NB4 (cell line): ENCODE data around the gene MBD4.

Source experiments
- CTCF ChIP-seq: IDR thresholded peaks from one replicate; pipeline ENCODE4 v1.5.1; 2012; ENCODE audit warnings: low read depth, low read length
- MAX ChIP-seq: IDR thresholded peaks from 2 replicates; pipeline ENCODE4 v1.6.1; 2011; ENCODE audit warnings: low read depth, low read length
- MYC ChIP-seq: IDR thresholded peaks from 2 replicates; pipeline ENCODE4 v1.6.1; 2011; ENCODE audit warnings: low read depth, low read length
- POLR2A ChIP-seq: IDR thresholded peaks from 2 replicates; pipeline ENCODE4 v1.6.1; 2011; ENCODE audit warnings: mild to moderate bottlenecking; ENCODE audit not compliant: insufficient read length; ENCODE audit errors: extremely low read depth

DNA sequence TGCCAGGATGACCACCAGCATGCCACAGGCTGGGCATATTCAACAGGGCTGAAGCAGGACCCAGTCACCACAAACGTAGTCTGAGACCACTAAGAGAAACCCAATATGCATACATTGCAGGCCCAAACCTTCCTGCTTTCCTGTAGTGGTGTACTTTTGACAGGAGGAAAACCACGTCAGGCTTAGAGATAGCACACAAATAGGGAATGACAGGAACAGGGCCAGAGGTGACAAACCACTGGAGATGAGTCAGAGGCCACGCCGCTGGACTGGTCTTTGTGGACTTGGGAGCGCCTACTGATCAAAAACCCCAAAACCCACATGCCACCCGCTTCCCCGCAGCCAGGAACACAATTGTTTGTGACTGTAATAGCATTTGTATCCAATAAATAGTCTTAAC, 7.7 kb downstream of the MBD4 start:
- TF ChIP-seq MYC (no peak), CTCF (no peak), POLR2A (no peak), MAX (no peak)
